SK-N-SH (cell line): ENCODE results near the gene CLPX. TPM values are rescaled to one million over a fixed set of nuclear protein-coding genes. Genes with fewer than 3 reads are reported as not detected.

Experiments
- CTCF ChIA-PET: fragments of 300-600, 350-600 bp; formaldehyde crosslinking; extraction: SDS; loops from one replicate; lab custom pipeline; 2021; lab: Yijun Ruan, JAX
- POLR2A ChIA-PET: fragments of 350-600 bp; sonication (Branson Sonifier 250); formaldehyde crosslinking; extraction: SDS; loops from one replicate; lab custom pipeline; 2020; ENCODE audit warnings: antibody characterized with exemption, inconsistent platforms; lab: Yijun Ruan, JAX
- DNase-seq: peaks from one replicate; pipeline ENCODE4 v3.0.0; 2012
- H2AFZ ChIP-seq: fragments of 200-600 bp; sonication (generic); 2 replicates; pipeline ENCODE4 v1.8.1; 2016; ENCODE audit warnings: antibody characterized with exemption, mild to moderate bottlenecking, low read depth
- H3F3A ChIP-seq: fragments of 200-600 bp; sonication (generic); replicated peaks from 2 replicates; pipeline ENCODE3; 2016; ENCODE audit warnings: antibody characterized with exemption, mild to moderate bottlenecking; ENCODE audit not compliant: insufficient read depth
- H3K27ac ChIP-seq, 2 experiments: fragments of 200-500 bp in 1 of 2; fragments of 200-600 bp in 1 of 2; sonication (Bioruptor generic) in 1 of 2; sonication (generic), shearing (Covaris generic) in 1 of 2; 2 replicates each; pipeline versions ENCODE4 v1.5.1 to v1.6.1; 2014 to 2016; ENCODE audit warnings: low read depth in 2 of 2, inconsistent platforms in 1 of 2, low read length in 1 of 2, mild to moderate bottlenecking in 1 of 2, mixed read lengths in 1 of 2
- H3K27me3 ChIP-seq: fragments of 200-600 bp; sonication (generic), shearing (Covaris generic); 2 replicates; pipeline ENCODE4 v1.6.1; 2016; ENCODE audit warnings: mixed run types; ENCODE audit not compliant: insufficient read depth
- H3K36me3 ChIP-seq, 2 experiments: fragments of 200-500 bp in 1 of 2; fragments of 200-600 bp in 1 of 2; sonication (Bioruptor generic) in 1 of 2; sonication (generic) in 1 of 2; replicated peaks in 1 of 2; 2 replicates each; pipeline versions ENCODE3 to v1.5.1; 2014 to 2016; ENCODE audit warnings: low read length in 1 of 2, mild to moderate bottlenecking in 1 of 2; ENCODE audit not compliant: insufficient read depth in 2 of 2, control insufficient read depth in 1 of 2
- H3K4me1 ChIP-seq, 2 experiments: fragments of 200-500 bp in 1 of 2; fragments of 200-600 bp in 1 of 2; sonication (Bioruptor generic) in 1 of 2; sonication (generic), shearing (Covaris generic) in 1 of 2; 2 replicates each; pipeline versions ENCODE4 v1.5.1 to v1.6.1; 2014 to 2016; ENCODE audit warnings: low read depth in 1 of 2, low read length in 1 of 2, mixed run types in 1 of 2; ENCODE audit not compliant: insufficient read depth in 2 of 2, control insufficient read depth in 1 of 2
- H3K4me2 ChIP-seq: fragments of 200-600 bp; sonication (generic), shearing (Covaris generic); 2 replicates; pipeline ENCODE4 v1.6.1; 2017; ENCODE audit warnings: mixed run types
- H3K4me3 ChIP-seq, 2 experiments: fragments of 200-500 bp in 1 of 2; fragments of 200-600 bp in 1 of 2; sonication (Bioruptor generic) in 1 of 2; sonication (generic), shearing (Covaris generic) in 1 of 2; 2 replicates each; pipeline versions ENCODE4 v1.5.1 to v1.8.1; 2014 to 2016; ENCODE audit warnings: low read depth in 2 of 2, inconsistent platforms in 1 of 2, low read length in 1 of 2, mild to moderate bottlenecking in 1 of 2, mixed read lengths in 1 of 2, moderate library complexity in 1 of 2
- H3K79me2 ChIP-seq: fragments of 200-600 bp; sonication (generic); 2 replicates; pipeline ENCODE4 v1.8.1; 2017; ENCODE audit warnings: mild to moderate bottlenecking; ENCODE audit not compliant: insufficient read depth
- H3K9ac ChIP-seq: fragments of 200-600 bp; sonication (generic); 2 replicates; pipeline ENCODE4 v1.6.1; 2017; ENCODE audit warnings: mixed run types
- H3K9me2 ChIP-seq: fragments of 200-600 bp; sonication (generic); 2 replicates; pipeline ENCODE4 v1.6.1; 2017; ENCODE audit warnings: mixed run types
- H3K9me3 ChIP-seq: fragments of 200-600 bp; sonication (generic); 2 replicates; pipeline ENCODE4 v1.6.1; 2017; ENCODE audit warnings: mixed run types, mild to moderate bottlenecking, moderate library complexity
- H4K20me1 ChIP-seq: fragments of 200-600 bp; sonication (generic); 2 replicates; pipeline ENCODE4 v1.6.1; 2017; ENCODE audit warnings: mild to moderate bottlenecking, mixed run types; ENCODE audit not compliant: insufficient read depth
- EZH2phosphoT487 ChIP-seq: fragments of 200-600 bp; sonication (generic); IDR thresholded peaks from 2 replicates; pipeline ENCODE4 v1.6.1; 2017; ENCODE audit warnings: low read depth, mixed run types, mild to moderate bottlenecking, antibody characterized with exemption, moderate library complexity, borderline replicate concordance
- FOXM1 ChIP-seq: IDR thresholded peaks from 2 replicates; pipeline ENCODE4 v1.4.0; 2012; ENCODE audit warnings: low read depth, mild to moderate bottlenecking
- GABPA ChIP-seq: IDR thresholded peaks from 2 replicates; pipeline ENCODE4 v1.4.0; 2012; ENCODE audit warnings: low read depth, mild to moderate bottlenecking
- GATA2 ChIP-seq: sonication (generic); formaldehyde crosslinking; IDR thresholded peaks from 2 replicates; pipeline ENCODE4 v1.5.0; 2020; ENCODE audit warnings: mild to moderate bottlenecking, missing genetic modification reagents
- MEF2A ChIP-seq: IDR thresholded peaks from 2 replicates; pipeline ENCODE4 v1.4.0; 2012; ENCODE audit warnings: low read depth, borderline replicate concordance
- MXI1 ChIP-seq: IDR thresholded peaks from 2 replicates; pipeline ENCODE4 v1.6.1; 2012; ENCODE audit warnings: mild to moderate bottlenecking, low read depth, low read length, improper control_type of control experiment
- NFIC ChIP-seq: IDR thresholded peaks from 2 replicates; pipeline ENCODE4 v1.4.0; 2012; ENCODE audit warnings: borderline replicate concordance
- POLR2AphosphoS5 ChIP-seq: IDR thresholded peaks from 2 replicates; pipeline ENCODE4 v1.6.1; 2012; ENCODE audit warnings: low read depth, low read length
- RAD21 ChIP-seq: IDR thresholded peaks from 2 replicates; pipeline ENCODE4 v1.6.1; 2012; ENCODE audit warnings: mild to moderate bottlenecking, low read length
- RFX5 ChIP-seq: IDR thresholded peaks from 2 replicates; pipeline ENCODE4 v1.6.1; 2012; ENCODE audit warnings: mild to moderate bottlenecking, improper control_type of control experiment, low read length
- TCF12 ChIP-seq: IDR thresholded peaks from 2 replicates; pipeline ENCODE4 v1.4.0; 2012
- WGBS: methylation state at CpG from one replicate; pipeline ENCODE4 v1.1.6; 2017; ENCODE audit warnings: low lambda C conversion rate; 5-methylcytosine and 5-hydroxymethylcytosine counted together
- polyA plus RNA-seq, 3 experiments: library from polyadenylated mRNA; depleted of rRNA; stranded (reverse); fragments of >200 nt; gene quantifications; 2 replicates each; pipeline ENCODE4 v1.2.3, GENCODE V29; 2012
- TF ChIP-seq, protein P1 (sequence below): IDR thresholded peaks from 2 replicates; pipeline ENCODE4 v1.6.1; 2012; ENCODE audit warnings: mild to moderate bottlenecking, low read depth, low read length, moderate library complexity
- TF ChIP-seq, protein P2 (sequence below): IDR thresholded peaks from 2 replicates; pipeline ENCODE4; 2012
- TF ChIP-seq, protein P3 (sequence below): IDR thresholded peaks from 2 replicates; pipeline ENCODE4 v1.4.0; 2012; ENCODE audit warnings: low read depth, borderline replicate concordance
- TF ChIP-seq, protein P4 (sequence below): fragments of 150-350 bp; IDR thresholded peaks from 2 replicates; pipeline ENCODE4 v1.6.1; 2016; ENCODE audit warnings: mild to moderate bottlenecking, low read depth, low read length

The CLPX gene
- polyA plus RNA-seq, 1 of the 3 experiments (the other 2 are of a cell fraction), result 12.9 TPM

DNA sequence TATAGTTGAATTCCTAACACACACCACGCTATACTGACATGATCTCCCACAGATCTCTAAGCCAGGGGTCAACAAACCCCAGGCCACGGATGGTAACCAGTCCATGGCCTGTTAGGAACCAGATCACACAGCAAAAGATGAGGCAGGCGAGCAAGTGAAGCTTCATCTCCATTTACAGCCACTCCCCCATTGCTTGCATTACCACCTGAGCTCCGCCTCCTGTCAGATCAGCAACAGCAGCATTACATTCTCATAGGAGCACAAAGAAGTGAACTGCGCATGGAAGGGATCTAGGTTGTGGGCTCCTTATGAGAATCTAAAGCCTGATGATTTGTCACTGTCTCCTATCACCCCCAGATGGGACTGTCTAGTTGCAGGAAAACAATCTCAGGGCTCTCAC lies 54.2 kb downstream of the CLPX start:
- no peak for DNase-seq

DNA sequence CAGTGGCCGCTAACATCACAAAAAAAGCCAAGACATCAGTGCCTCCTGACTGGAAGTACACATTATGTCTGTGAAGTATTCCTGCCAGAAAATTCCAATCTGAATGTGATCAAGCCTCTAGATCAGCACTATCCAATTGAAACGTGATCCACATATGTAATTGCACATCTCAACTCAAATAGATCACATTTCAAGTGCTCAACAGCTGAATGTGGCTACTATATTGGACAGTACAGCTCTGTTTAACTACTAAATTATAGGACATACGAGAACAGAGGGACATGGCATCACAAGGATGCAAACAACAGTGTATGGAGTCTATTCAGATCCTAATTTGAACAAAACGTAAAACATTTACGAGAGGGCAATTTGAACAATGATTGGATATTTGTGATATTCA lies 69.6 kb downstream of the CLPX start:
- Histone ChIP-seq H4K20me1 (no peaks in the 10 kb centered on the region), H3K79me2 (peaks cover 9% of the 10 kb centered on the region; the same call in 1 of the 2 replicates), H3K9me3 (no peaks in the 10 kb centered on the region), H3K9me2 (no peaks in the 10 kb centered on the region), H3K9ac (no peak overlapping the region), H3K4me3 (no peak overlapping the region), H3F3A (peaks cover 16% of the 10 kb centered on the region), H3K27ac (no peak overlapping the region), H3K4me1 (peaks cover 0 to 2% of the 10 kb centered on the region in 2 experiments; a peak in 1 of 4 replicates)
- DNase-seq, result no peak
- CTCF ChIA-PET, result interaction anchor here (1.0 to 2.1 kb wide), 4 partner anchors 11 to 52 kb away, joined by 3 to 8 read pairs (median 4); no protein-coding TSS in a partner anchor
- WGBS, result 77% methylated on average over 5 of the region's 5 CpGs
- POLR2A ChIA-PET, result interaction anchor here (1.3 kb wide), 1 partner anchor 28 kb away, joined by 3 read pairs; no protein-coding TSS in a partner anchor
- TF ChIP-seq MXI1, result no peak
- TF ChIP-seq POLR2AphosphoS5, result no peak
- no peak for TF ChIP-seq RFX5
- TF ChIP-seq EZH2phosphoT487, result no peak
- no peak for TF ChIP-seq MEF2A
- TF ChIP-seq GABPA, result no peak
- no peak for TF ChIP-seq FOXM1
- TF ChIP-seq, all 33 proteins: peak for 0
- no peak overlapping the region for H3K4me2 ChIP-seq
- H3K27me3 ChIP-seq, result no peaks in the 10 kb centered on the region
- H3K36me3 ChIP-seq, result peaks cover 53 to 57% of the 10 kb centered on the region in 2 experiments
- H2AFZ ChIP-seq, result no peak overlapping the region

More for the DNA sequence above, 54.2 kb downstream of the CLPX start:
- H3K27ac ChIP-seq, result no peak overlapping the region
- H3K9me3 ChIP-seq, result no peaks in the 10 kb centered on the region
- H3K27me3 ChIP-seq, result no peaks in the 10 kb centered on the region
- peaks cover 64% of the 10 kb centered on the region for H3K79me2 ChIP-seq
- no peaks in the 10 kb centered on the region for H3K9me2 ChIP-seq
- no peak overlapping the region for H3K4me2 ChIP-seq
- peaks cover 0 to 6% of the 10 kb centered on the region in 2 experiments; a peak in 1 of 4 replicates for H3K4me1 ChIP-seq
- H3F3A ChIP-seq, result no peaks in the 10 kb centered on the region
- no peak overlapping the region for H3K4me3 ChIP-seq
- H3K9ac ChIP-seq, result no peak overlapping the region
- H2AFZ ChIP-seq, result no peak overlapping the region
- ChIA-PET POLR2A (no interaction called here), CTCF (no interaction called here)
- no peak for TF ChIP-seq RAD21
- TF ChIP-seq GABPA, result no peak
- 98% methylated on average over 5 of the region's 5 CpGs for whole genome bisulfite sequencing
- peaks cover 17 to 34% of the 10 kb centered on the region in 2 experiments for H3K36me3 ChIP-seq
- H4K20me1 ChIP-seq, result peaks cover 27% of the 10 kb centered on the region

DNA sequence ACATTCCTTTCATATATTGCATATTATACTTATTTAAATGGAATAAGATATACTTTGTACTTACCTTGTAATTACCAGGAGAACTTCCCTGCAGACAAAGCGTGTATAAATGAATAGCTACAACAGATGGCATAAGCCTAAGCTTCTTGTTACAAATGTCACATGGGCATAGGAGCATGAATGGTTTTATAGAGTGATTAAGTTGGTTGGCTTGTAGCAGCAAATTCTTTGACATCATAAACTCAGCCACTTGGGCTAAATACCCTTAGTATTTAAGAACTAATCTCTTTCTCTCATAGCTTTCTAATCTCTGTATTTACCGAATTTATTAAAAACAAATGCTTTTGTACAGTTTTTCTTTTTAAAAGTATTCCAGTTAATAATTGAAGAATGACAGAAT lies 70.1 kb downstream of the CLPX start, which contains the start of gene UBAP1L:
Gene UBAP1L (minus strand): TSS at position 115 of the 400 bp plus-strand sequence. CDS start 8,985 bp downstream, outside the sequence.
- no peak for DNase-seq
- no peak for TF ChIP-seq POLR2AphosphoS5
- no peak for TF ChIP-seq NFIC
- no peak for TF ChIP-seq GABPA
- TF ChIP-seq, protein P1, sequence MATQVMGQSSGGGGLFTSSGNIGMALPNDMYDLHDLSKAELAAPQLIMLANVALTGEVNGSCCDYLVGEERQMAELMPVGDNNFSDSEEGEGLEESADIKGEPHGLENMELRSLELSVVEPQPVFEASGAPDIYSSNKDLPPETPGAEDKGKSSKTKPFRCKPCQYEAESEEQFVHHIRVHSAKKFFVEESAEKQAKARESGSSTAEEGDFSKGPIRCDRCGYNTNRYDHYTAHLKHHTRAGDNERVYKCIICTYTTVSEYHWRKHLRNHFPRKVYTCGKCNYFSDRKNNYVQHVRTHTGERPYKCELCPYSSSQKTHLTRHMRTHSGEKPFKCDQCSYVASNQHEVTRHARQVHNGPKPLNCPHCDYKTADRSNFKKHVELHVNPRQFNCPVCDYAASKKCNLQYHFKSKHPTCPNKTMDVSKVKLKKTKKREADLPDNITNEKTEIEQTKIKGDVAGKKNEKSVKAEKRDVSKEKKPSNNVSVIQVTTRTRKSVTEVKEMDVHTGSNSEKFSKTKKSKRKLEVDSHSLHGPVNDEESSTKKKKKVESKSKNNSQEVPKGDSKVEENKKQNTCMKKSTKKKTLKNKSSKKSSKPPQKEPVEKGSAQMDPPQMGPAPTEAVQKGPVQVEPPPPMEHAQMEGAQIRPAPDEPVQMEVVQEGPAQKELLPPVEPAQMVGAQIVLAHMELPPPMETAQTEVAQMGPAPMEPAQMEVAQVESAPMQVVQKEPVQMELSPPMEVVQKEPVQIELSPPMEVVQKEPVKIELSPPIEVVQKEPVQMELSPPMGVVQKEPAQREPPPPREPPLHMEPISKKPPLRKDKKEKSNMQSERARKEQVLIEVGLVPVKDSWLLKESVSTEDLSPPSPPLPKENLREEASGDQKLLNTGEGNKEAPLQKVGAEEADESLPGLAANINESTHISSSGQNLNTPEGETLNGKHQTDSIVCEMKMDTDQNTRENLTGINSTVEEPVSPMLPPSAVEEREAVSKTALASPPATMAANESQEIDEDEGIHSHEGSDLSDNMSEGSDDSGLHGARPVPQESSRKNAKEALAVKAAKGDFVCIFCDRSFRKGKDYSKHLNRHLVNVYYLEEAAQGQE, result no peak
- no peak for TF ChIP-seq TCF12
- TF ChIP-seq, protein P2, sequence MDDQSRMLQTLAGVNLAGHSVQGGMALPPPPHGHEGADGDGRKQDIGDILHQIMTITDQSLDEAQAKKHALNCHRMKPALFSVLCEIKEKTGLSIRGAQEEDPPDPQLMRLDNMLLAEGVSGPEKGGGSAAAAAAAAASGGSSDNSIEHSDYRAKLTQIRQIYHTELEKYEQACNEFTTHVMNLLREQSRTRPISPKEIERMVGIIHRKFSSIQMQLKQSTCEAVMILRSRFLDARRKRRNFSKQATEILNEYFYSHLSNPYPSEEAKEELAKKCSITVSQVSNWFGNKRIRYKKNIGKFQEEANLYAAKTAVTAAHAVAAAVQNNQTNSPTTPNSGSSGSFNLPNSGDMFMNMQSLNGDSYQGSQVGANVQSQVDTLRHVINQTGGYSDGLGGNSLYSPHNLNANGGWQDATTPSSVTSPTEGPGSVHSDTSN, result no peak
- TF ChIP-seq, protein P3, sequence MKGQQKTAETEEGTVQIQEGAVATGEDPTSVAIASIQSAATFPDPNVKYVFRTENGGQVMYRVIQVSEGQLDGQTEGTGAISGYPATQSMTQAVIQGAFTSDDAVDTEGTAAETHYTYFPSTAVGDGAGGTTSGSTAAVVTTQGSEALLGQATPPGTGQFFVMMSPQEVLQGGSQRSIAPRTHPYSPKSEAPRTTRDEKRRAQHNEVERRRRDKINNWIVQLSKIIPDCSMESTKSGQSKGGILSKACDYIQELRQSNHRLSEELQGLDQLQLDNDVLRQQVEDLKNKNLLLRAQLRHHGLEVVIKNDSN, result no peak
- TF ChIP-seq, protein P4, sequence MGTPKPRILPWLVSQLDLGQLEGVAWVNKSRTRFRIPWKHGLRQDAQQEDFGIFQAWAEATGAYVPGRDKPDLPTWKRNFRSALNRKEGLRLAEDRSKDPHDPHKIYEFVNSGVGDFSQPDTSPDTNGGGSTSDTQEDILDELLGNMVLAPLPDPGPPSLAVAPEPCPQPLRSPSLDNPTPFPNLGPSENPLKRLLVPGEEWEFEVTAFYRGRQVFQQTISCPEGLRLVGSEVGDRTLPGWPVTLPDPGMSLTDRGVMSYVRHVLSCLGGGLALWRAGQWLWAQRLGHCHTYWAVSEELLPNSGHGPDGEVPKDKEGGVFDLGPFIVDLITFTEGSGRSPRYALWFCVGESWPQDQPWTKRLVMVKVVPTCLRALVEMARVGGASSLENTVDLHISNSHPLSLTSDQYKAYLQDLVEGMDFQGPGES, result no peak
- TF ChIP-seq EZH2phosphoT487, result no peak
- TF ChIP-seq GATA2 (CRISPR knock-in tag), result no peak

More for the DNA sequence above, 70.1 kb downstream of the CLPX start, which contains the start of gene UBAP1L:
- H2AFZ ChIP-seq, result no peak within 1 kb of the TSS
- ChIA-PET POLR2A (interaction anchor here (1.3 kb wide), 1 partner anchor 28 kb away, joined by 3 read pairs; no protein-coding TSS in a partner anchor), CTCF (interaction anchor here (1.0 to 2.4 kb wide), 6 partner anchors 11 to 60 kb away, joined by 3 to 15 read pairs (median 6); partner anchors contain the start of gene PDCD7)
- H3F3A ChIP-seq, result peaks cover 16% of the 10 kb centered on the region
- no peak within 1 kb of the TSS for H3K9ac ChIP-seq
- no peak within 1 kb of the TSS for H3K4me3 ChIP-seq
- H3K27ac ChIP-seq, result no peak within 1 kb of the TSS
- H3K4me2 ChIP-seq, result no peak within 1 kb of the TSS
- no peaks in the 10 kb centered on the region for H3K9me3 ChIP-seq
- H3K27me3 ChIP-seq, result no peaks in the 10 kb centered on the region
- no peaks in the 10 kb centered on the region for H4K20me1 ChIP-seq
- WGBS, result 73% methylated on average over 2 of the region's 2 CpGs
- no peaks in the 10 kb centered on the region for H3K9me2 ChIP-seq
- H3K36me3 ChIP-seq, result peaks cover 53 to 56% of the 10 kb centered on the region in 2 experiments
- peaks cover 0 to 2% of the 10 kb centered on the region in 2 experiments; a peak in 1 of 4 replicates for H3K4me1 ChIP-seq
- H3K79me2 ChIP-seq, result peaks cover 4% of the 10 kb centered on the region; the same call in 1 of the 2 replicates
